GM18861 (cell line): ENCODE data around the gene SH3BP4.

Experiments
- ATAC-seq: cut with Tn5 transposase; IDR thresholded peaks from one replicate; pipeline ENCODE4 v1.9.1; 2021; ENCODE audit not compliant: unreplicated experiment

SH3BP4 gene, protein sequence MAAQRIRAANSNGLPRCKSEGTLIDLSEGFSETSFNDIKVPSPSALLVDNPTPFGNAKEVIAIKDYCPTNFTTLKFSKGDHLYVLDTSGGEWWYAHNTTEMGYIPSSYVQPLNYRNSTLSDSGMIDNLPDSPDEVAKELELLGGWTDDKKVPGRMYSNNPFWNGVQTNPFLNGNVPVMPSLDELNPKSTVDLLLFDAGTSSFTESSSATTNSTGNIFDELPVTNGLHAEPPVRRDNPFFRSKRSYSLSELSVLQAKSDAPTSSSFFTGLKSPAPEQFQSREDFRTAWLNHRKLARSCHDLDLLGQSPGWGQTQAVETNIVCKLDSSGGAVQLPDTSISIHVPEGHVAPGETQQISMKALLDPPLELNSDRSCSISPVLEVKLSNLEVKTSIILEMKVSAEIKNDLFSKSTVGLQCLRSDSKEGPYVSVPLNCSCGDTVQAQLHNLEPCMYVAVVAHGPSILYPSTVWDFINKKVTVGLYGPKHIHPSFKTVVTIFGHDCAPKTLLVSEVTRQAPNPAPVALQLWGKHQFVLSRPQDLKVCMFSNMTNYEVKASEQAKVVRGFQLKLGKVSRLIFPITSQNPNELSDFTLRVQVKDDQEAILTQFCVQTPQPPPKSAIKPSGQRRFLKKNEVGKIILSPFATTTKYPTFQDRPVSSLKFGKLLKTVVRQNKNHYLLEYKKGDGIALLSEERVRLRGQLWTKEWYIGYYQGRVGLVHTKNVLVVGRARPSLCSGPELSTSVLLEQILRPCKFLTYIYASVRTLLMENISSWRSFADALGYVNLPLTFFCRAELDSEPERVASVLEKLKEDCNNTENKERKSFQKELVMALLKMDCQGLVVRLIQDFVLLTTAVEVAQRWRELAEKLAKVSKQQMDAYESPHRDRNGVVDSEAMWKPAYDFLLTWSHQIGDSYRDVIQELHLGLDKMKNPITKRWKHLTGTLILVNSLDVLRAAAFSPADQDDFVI

DNA sequence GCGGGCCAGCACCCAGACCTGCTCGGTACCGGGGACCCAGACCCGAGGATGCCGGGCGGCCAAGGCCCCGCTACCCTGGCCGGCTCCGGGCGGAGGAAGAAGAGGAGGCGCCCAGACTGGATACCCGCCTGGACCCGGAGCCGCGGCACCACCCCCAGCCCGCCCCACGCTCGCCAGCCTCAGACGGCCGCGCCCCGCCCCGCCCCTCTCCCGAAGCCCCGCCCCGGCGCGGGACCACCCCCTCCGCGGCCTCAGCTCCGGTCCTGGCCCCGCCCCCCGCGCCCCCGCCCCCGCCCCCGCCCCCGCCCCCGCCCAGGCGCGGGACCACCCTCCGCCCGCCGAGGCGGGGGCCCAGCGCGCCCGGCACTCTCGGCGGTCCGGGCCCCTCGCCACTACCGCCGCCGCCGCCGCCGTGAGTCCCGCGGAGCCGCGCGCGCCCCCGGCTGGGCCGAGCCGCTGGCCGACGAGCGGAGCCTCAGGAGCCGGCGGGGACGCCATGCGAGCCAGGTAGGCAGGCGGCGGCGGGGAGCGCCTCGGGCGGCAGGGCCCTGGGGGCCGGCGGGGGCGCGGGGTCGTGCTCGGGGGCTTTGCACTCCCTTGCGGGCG is at the start of gene SH3BP4:
Gene SH3BP4 (plus strand): TSS at position 354 of the 606 bp plus-strand sequence. CDS start 82,986 bp downstream, outside the sequence.
- no peak for ATAC-seq

DNA sequence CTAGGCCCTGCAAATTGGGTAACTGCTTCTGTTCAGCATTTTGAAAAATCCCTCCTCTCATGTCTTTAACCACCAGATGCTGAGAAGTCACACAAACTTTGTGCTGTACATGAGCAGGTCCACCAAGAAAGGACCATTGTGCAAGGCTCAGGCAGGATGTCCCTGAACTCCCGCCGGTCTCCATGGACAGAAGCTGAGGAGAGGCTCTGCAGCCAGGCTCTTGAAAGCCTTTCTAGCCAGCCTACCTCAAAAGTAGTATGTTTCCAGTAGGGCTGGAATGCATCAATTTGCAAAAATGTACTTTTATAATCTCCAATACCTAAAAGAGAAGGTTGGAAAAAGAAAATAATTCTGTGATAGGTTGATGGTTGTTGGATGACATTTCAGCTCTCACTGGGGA is 47.0 kb upstream of the SH3BP4 start:
- no peak for ATAC-seq

DNA sequence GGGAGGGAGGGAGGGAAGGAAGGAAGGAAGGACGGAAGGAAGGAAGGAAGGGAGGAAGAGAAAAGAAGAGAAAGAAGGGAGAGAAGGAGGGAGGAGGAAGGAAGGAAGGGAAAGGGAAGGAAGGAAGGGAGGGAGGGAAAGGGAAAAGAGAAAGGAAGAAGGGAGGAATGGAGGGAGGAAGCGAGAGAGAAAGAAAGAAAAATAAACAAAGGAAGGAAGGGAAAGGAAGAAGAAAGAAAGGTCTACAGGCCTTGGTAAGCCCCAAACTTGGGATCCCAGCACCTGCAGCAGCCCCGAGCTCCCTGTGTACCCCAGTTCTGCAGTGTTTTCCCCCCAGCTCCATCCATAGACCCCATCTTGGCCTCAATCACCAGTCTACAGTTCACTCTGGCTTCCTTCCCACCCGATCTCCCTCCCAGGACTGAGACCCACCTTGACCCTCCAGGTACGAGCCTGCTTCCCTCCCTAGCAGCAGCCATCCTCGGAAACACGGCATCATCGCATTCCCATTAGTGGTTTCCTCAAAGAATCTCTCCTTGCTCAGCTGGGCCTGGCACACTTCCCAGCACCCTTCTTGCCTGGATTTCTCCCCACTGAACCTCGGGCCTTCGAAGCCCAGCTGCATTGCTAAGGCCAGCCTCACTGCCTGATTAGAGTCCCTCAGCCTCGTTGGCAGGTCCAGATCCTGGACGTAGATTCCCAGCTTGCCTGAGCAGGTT is 46.1 kb upstream of the SH3BP4 start:
- no peak for ATAC-seq

DNA sequence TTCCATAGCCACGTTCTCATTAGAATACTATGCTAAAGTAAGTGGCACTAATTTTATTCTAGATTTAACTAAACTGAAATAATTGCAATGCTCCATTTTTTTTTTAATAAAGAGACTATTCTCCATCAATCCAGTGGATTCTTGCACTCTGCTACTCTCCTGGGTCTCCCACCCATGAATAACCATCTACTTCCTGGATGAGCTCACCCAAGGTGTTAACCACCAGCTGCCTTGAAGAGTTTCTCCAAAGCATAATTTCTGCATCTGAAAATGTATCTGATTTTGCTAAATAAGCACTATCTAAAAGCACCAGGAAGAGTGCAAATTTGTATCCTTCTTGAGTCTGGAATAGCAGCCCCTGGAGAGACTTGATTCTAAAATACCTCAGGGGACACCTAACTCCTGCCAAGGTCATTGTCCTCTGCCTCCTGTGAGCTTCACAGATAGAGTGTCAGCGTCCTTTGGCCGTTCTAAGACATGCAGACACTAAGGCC is 41.6 kb upstream of the SH3BP4 start:
- no peak for ATAC-seq

DNA sequence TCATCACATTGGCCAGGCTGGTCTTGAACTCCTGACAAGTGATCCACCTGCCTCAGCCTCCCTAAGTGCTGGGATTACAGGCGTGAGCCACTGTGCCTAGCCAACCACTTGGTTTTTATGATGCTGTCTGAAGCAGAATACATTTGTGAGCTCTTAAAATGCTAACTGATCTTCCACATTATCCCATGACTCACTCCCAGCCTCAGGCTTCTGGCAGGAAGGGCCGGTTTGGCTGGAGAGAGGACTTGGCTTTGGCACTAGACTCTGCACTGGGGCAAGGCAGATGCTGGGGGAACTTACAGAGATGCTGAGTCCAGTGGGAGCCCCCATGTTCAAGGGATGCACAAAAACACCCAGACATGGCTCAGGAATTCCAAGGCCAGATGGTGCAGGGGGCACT is 40.5 kb upstream of the SH3BP4 start:
- no peak for ATAC-seq

DNA sequence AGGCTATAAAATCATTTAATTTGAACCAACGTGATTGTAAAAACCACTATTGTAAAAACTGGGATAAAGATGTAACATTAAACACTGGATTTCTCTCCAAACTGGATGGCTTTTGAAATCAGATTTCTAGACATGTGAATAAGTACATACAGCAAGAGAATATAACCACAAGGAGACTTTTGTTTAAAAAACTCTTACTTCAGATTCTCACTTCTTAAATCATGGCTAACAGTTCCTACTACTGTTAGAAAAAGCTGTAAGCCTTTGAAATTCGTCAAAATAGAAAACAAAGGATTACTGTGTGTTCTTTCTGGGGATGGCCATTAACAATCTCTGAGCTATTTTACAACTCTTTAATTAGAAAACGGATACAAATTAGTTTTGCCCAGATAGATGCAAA is 39.4 kb upstream of the SH3BP4 start:
- no peak for ATAC-seq

DNA sequence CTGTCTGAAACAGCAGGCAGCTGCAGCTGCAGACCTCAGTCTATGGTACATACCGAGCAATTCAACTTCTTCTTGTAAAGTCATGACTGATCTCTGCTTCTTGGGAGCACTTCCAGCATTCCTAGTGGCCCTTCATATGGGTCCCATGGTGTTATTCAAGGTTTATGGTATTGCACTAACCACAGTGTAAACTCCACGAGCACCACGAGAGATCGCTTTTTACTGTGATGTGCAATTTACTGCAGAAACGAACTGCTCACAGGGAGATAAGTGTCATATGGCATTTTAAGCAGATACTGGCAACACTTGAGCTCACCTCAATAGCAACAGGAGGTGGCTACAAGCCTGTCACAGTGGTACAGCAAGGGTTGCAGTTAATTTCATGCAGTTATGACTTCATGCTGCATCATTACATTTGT is 38.6 kb upstream of the SH3BP4 start:
- ATAC-seq, result no peak

DNA sequence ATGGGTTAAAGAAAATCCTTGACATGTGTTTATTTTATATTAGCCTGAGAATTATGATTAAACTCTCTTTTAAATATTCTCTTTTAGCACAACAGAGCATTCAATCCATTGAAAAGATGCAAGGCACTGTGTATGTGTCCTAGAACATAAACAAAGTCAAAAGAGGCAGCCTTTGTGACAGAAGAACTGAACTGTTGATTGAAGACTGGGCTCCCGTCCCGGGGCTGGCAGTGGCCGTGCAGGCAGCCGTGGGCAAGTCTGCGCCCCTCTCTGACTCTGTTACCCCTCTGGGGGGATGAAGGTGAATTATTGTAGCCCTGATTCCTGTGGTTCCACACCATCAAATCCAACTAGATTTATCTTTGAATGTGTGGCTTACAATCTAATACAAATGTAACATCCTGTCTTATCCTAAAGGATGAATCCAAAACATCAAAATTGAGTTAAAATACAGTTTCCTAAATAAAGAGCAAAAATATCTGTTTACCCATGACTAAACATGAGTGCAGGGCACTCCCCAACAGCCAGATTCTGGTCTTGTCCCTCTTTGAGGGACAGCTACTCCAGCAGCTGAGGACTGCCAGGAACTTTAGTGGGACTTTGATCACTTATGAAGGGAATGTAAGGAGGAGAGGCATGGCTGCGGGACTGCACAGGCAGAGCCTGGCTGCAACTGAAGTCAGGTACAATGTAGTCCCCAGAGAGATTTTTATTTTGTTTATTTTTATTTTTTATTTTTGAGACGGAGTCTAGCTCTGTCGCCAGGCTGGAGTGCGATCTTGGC is 37.3 kb upstream of the SH3BP4 start:
- ATAC-seq, result no peak

DNA sequence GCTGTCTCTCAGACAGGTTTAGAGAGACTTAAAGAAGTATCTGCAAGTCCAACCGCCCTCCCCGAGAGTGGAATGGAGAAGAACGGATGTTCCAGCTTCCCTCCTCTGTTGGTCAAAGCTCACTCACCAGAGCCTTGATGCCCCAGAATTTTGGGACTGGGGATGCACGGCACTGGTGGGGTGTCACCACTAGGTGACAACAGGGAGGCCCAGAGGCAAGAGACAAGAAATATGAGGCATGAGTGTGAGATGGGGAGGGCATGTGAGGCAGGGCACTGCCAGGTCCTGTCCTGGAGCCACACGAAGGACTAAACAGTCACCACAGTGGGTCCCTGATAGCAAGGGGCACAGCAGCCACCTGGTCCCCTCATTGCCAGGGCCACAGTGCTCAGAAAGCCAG is 35.1 kb upstream of the SH3BP4 start:
- ATAC-seq, result no peak

DNA sequence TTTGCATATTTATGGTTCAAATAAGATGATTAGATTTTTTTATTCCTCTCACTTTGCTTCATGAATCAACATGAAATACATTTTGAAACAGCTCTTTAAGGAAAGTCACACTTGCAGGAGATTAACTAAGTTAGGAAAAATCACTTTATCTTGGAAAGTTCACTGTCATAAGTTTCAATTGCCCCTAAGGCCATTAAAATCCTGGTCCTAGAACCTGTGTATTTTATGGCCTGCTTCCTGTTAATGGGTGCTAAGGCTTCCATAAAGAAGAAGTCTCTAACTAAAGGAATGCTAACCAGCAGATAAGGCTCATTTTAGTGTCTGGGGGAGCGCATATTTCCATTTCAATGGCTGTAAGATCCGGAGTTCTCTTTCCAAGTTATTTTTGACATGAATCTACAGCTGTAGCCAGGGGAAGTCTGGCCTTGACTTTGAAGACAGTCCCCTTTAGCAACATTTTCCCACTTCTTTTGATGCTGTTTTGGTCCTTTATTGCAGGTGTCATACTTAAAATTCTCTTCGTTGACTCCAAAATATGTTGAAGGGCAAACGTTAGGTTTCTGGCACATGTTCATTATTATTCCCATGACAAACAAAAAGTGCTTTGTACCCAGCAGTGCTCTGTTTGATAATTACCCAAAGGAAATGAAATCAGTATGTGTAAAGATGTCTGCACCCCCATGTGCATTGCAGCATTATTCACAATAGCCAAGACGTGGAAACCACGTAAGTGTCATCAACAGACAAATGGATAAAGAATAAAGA is 34.4 kb upstream of the SH3BP4 start:
- ATAC-seq, result no peak

DNA sequence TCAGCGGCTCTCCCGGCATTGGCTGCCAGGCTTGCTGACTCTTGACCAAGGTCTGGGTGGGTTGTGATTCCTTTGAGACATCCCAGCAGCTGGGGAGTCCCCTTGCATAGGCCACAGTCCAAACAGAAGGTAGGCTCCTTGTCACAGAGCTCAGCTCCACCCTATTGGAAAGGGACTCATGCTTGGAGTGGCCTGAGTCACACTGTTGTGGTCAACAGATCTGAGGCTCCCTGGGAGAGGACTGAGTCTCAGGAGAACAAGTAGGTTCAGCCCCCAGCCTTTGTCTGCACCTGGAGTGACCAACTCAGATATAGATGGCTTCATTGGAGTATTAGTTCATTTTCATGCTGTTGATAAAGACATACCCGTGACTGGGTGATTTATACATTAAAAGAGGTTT is 32.1 kb upstream of the SH3BP4 start:
- ATAC-seq, result no peak

DNA sequence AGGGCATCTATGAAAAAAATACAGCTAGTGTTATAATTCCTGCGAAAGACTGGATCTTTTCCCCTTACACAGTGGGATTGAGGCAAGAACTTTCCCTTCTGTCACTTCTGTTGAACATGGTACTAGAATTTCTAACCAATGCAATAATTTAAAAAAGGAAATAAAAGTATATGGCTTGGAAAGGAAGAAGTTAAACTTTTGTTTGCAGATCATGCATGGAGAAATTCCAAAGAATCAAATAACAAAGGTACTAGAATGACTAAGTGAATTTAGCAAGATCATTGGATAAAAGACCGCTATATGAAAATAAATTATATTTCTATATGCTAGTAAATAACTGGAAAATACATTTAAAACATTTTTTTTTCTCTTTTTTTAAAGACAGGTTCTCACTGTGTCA is 31.0 kb upstream of the SH3BP4 start:
- ATAC-seq, result no peak

DNA sequence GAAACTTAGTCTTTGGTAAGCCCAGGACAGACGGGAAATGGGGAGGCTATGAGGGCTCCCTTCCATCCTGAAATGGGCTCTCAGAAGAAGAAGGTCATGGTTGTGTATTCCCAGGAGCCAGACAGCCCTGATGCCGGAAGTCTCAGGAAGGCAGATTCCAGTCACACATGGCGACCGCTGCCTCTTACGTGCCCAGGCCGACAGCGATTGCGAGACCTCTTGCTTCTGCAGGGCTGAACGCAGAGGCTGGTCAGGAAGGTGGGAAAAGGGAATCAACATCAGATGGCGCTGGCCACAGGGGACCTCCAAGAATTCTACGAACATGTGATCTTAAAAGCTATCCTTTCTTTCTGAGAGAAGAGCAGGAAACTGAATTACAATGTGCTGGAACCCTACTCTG is 22.8 kb upstream of the SH3BP4 start:
- ATAC-seq, result no peak

DNA sequence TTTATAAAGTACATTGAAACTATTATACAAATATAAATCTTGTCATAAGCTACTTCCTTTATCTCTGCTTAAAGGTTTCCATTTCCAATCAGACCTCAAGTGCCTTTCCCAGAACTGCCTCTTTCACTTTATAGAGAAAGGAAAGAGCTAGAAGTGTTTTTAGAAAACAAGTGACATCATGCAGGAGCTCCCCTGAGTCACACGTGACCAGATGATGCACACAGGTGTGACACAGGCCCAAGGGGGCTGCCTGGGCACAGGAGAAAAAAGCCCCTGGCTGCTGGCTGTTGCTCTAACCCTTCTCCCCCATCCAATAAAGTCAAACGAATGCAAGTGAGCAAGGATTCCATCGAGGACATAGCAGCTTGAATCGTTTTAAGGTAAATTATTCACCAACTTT is 21.4 kb upstream of the SH3BP4 start:
- no peak for ATAC-seq

DNA sequence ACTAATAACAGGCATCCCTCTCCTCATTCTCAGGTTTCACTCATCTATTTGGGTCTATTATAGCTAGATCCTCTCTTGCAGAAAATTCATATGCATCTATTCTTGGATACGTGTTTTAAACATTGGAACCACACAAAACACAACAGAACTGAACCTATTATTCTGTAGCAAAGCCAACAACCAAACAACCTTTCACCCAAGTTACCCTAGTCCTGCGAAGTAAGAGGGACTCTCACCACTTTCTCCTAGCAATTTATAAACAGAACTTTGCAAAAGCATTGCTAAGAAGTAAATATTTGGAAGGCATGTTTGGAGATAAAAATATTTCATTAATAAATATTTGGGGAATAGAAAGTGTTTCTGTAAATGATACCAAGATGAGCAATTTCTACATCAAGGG is 20.4 kb upstream of the SH3BP4 start:
- no peak for ATAC-seq

DNA sequence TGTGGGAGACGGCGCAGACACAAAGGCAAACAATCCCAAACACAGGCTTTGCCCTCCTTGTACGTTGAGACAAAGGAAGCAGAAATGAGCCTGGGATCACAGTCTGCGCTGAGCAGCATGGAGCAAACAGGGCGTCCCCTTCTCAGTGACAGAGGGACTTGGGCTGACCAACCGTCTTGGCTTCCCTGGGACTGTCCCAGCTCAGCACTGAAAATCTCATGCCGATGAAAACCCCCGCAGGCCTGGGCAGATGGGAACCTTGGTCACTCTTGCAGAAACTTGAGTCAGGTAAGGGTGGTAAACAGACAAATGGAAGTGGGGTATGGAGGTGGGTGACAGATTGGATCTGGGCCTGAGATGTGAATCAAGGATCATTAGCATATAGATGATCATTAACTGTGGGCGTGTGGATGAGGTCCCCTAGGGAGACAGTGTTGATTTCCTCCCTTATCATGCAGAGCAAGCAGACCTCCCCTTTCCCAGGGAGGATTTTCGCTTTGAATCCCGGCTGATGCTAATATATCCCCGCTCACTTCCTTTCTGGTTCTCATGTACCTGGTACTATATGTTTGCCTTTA is 19.1 kb upstream of the SH3BP4 start:
- no peak for ATAC-seq

DNA sequence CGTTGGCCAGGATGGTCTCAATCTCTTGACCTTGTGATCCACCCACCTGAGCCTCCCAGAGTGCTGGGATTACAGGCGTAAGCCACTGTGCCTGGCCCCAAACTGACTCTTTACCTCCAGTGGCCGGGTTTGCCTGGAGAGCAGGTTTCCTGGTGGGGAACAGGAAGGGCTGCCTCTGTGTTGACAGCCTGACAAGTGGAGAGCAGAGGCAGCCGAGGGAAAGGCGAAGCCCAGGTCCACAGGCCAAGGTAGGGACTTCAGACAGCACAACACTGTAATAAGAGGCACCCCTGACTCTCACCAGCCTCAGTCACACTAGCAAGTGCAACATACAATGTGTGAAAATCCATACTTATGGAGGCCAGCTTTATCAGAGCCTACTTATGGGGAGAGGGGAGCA is 16.5 kb upstream of the SH3BP4 start:
- no peak for ATAC-seq

DNA sequence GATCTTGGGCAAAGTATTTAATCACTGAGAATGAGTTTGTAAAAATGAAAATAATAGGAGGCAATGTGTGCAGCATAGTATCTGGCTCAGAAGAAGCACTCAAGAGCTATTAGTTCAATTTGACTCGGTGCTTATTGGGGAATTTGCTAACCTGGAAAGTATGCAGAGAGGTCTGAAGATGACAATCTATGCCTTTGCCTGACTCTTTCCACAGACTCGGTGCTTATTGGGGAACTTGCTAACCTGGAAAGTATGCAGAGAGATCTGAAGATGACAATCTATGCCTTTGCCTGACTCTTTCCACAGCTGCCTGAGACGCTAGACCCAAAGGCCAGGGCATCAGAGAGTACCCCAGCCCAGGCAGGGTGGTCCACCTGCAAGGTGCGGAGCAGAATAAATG is 12.2 kb upstream of the SH3BP4 start:
- no peak for ATAC-seq

DNA sequence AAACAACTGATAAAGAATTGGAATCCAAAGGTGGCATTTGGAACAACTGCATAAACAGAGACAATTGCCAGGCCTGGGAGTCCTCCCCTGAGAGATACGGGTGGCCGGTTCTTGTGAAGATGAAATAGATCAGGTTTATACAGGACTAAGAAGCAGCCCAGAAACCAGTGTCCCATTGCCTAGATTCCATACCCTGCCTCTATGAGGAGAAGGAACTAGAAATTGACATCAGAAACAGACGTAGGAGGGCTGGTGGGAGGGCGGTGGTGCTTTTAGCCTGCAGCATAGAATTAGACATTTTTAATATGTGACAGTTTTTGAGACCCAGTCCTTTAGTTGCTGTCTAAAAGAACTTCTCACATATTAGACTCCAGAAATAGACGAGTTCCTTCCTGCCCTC is 11.8 kb upstream of the SH3BP4 start:
- no peak for ATAC-seq
